Measurements from ENCODE around the gene CLIP1. TPM values are rescaled to one million over a fixed set of nuclear protein-coding genes. Genes with fewer than 3 reads are reported as not detected.
"Not testable (repeated sequence)": the region's sequence is repeated elsewhere in the genome, so short reads cannot be mapped to it uniquely, and the experiment has no call there.

CLIP1 gene
- total RNA-seq, 4 donors from 2014 or later: 78.7 to 147 (median 118) TPM

DNA sequence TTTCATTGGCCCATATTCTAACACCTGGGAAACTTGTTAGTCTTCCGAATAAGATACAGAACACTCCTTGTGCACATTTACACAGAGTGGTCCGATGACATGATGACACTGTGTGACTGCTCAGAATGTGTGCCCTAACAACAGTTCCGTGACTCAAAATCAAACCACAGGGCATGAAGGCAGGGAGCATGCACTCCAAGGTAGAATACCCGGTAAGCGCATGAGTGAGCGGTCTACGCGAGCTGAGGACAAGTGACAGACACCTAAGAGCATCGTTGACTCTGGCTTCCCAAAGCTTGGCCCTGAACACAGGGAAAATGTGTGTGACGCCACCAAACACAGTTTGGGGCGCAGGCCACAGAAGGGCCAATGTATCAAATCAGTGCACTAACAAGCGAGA is 18.6 kb downstream of the CLIP1 start:
- Histone ChIP-seq H3K9me3 (no peaks in the 10 kb centered on the region), H3K27me3 (no peaks in the 10 kb centered on the region), H3K4me3 (no peak overlapping the region), H3K27ac (peak overlapping the region; percentile 50 to 98 (median 72)), H3K4me1 (peaks cover 21 to 79% (median 44%) of the 10 kb centered on the region in 3 donors), H3K36me3 (peaks cover 0 to 17% (median 0%) of the 10 kb centered on the region in 3 donors)
- intact Hi-C loops (cut with DNase I): no loop called here
- TF ChIP-seq POLR2A (IDR thresholded peaks at IDR 0.05): no peak
- TF ChIP-seq, protein P1, sequence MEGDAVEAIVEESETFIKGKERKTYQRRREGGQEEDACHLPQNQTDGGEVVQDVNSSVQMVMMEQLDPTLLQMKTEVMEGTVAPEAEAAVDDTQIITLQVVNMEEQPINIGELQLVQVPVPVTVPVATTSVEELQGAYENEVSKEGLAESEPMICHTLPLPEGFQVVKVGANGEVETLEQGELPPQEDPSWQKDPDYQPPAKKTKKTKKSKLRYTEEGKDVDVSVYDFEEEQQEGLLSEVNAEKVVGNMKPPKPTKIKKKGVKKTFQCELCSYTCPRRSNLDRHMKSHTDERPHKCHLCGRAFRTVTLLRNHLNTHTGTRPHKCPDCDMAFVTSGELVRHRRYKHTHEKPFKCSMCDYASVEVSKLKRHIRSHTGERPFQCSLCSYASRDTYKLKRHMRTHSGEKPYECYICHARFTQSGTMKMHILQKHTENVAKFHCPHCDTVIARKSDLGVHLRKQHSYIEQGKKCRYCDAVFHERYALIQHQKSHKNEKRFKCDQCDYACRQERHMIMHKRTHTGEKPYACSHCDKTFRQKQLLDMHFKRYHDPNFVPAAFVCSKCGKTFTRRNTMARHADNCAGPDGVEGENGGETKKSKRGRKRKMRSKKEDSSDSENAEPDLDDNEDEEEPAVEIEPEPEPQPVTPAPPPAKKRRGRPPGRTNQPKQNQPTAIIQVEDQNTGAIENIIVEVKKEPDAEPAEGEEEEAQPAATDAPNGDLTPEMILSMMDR (IDR thresholded peaks at IDR 0.05): no peak
- DNase-seq: no peak
- 84 to 91% methylated on average over 11 to 12 of the region's 12 CpGs for WGBS, 2 donors

DNA sequence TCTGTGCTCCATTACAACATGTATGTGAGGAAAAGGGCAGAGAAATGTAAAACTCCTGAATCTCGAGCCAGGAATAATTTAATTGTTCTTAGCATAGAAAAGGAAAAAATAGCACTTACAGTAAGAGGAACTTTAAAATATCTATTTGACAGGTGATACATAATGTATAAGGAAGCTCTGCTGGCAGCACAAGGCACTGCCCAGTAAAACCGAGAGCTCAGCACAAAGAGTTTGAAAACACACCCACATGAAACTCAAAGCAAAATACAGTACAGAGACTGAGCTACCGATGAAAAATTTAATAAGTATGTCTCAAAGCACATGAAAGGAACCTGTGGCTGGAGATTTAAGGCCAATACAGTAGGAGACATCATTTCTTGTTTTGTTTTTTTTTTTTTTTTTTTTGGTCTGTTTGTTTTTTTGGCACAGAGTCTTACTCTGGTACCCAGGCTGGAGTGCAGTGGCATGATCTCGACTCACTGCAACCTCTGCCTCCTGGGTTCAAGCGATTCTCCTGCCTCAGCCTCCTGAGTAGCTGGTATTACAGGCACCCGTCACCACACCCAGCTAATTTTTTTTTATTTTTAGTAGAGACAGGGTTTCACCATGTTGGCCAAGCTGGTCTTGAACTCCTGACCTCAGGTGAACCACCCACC is 19.2 kb downstream of the CLIP1 start:
- no peaks in the 10 kb centered on the region for H3K9me3 ChIP-seq
- no peak for DNase-seq
- intact Hi-C loops (cut with DNase I): no loop called here
- peaks cover 21 to 80% (median 44%) of the 10 kb centered on the region in 3 donors for H3K4me1 ChIP-seq
- TF ChIP-seq, protein P1 (IDR thresholded peaks at IDR 0.05): peak in 1 of 6 experiments; percentile 26
- TF ChIP-seq POLR2A (IDR thresholded peaks at IDR 0.05): no peak
- H3K36me3 ChIP-seq: peaks cover 0 to 17% (median 0%) of the 10 kb centered on the region in 3 donors
- WGBS, 2 donors: 47 to 51% methylated on average over 6 of the region's 6 CpGs
- H3K27ac ChIP-seq: peak overlapping the region; percentile 70 to 98 (median 93)
- H3K4me3 ChIP-seq: no peak overlapping the region
- H3K27me3 ChIP-seq: no peaks in the 10 kb centered on the region

DNA sequence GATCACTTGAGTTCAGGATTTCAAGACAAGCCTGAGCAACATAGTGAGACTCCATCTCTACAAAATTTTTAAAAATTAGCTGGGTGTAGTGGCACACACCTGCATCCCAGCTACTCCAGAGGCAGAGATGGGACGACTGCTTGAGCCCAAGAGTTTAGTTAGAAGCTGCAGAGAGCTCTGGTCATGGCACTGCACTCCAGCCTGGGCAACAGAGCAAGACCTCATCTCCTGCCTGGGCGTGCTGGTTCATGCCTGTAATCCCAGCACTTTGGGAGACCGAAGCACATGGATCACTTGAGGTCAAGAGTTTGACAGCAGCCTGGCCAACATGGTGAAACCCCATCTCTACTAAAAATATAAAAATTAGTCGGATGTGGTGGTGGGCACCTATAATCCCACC is 20.2 kb downstream of the CLIP1 start:
- TF ChIP-seq POLR2A (IDR thresholded peaks at IDR 0.05): no peak
- TF ChIP-seq, protein P1 (IDR thresholded peaks at IDR 0.05): no peak
- H3K4me1 ChIP-seq: peaks cover 21 to 79% (median 44%) of the 10 kb centered on the region in 3 donors
- H3K36me3 ChIP-seq: peaks cover 0 to 17% (median 0%) of the 10 kb centered on the region in 3 donors
- no peak overlapping the region for H3K4me3 ChIP-seq
- 69 to 77% methylated on average over 2 to 4 of the region's 4 CpGs for WGBS, 2 donors
- H3K9me3 ChIP-seq: no peaks in the 10 kb centered on the region
- H3K27ac ChIP-seq: peak overlapping the region; percentile 70 to 98 (median 93)
- no peak for DNase-seq
- no peaks in the 10 kb centered on the region for H3K27me3 ChIP-seq
- intact Hi-C loops (cut with DNase I): no loop called here

DNA sequence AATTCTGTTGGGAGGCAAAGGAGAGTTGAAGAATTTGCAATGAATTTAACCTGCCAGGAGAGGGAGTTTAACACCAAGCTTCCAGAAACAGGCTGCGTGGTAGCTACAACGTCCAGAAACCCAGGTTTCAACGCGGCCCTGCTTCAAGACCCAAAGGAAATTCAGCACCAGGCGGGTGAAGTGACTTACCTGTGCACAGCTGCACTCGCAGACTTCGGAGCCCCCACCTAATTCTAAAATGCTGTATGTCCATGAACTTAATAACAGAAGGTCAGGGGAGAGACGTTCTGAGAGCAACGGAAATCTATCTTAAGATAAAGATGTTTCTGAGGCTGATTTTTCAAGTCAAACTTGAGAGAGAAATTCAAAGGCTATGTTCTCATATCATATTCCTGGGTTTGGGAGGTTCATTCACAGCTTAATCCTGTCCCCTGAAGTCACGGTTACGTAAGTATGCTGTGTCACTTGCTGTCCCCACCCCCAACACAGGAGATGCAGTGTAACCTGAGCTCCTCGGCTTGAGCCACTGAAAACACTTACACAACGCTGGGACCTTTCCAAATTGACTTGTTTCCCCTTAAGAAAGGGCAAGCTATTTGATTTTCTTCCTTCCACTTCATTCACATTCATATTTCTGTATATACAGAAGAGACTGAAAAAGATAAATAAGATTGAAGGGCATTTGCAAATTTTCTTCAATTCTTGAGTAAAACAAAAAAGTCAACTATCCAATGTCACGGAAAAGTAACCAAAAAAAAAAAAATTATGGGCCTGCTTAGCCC is 22.7 kb downstream of the CLIP1 start:
- intact Hi-C loops (cut with DNase I): loop anchor here (2.0 kb wide), 1 partner anchor 75 kb away; no protein-coding TSS in a partner anchor
- Histone ChIP-seq H3K9me3 (no peaks in the 10 kb centered on the region), H3K4me3 (peak overlapping the region in 3 of 4 donors; percentile 10 to 40 (median 19)), H3K36me3 (peaks cover 0 to 18% (median 0%) of the 10 kb centered on the region in 3 donors), H3K4me1 (peaks cover 21 to 57% (median 38%) of the 10 kb centered on the region in 3 donors), H3K27me3 (no peaks in the 10 kb centered on the region), H3K27ac (peak overlapping the region; percentile 84 to 98 (median 93))
- 14 to 17% methylated on average over 14 of the region's 14 CpGs for WGBS, 2 donors
- no peak for DNase-seq
- TF ChIP-seq, protein P1 (IDR thresholded peaks at IDR 0.05): peak; percentile 40 to 82 (median 77)
- TF ChIP-seq POLR2A (IDR thresholded peaks at IDR 0.05): no peak

DNA sequence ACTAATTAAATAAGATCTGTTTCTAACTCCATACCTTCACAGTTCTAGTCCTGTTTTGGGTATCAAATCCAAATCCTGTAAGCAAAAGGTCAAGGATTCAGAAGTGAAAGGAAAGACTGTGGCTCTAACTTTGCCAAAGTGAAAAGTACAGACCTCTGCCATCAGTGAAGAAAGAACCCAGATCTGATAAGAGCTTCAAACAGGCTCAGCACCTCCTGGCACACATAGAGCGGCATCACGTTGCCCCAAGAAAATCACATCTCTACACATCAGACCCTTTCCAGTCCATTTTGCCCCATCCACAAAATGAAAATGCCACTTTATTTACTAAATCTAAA is 23.2 kb downstream of the CLIP1 start:
- Histone ChIP-seq H3K36me3 (peaks cover 0 to 14% (median 0%) of the 10 kb centered on the region in 3 donors), H3K9me3 (no peaks in the 10 kb centered on the region), H3K27ac (peak overlapping the region; percentile 84 to 98 (median 93)), H3K4me1 (peaks cover 21 to 54% (median 38%) of the 10 kb centered on the region in 3 donors), H3K4me3 (peak overlapping the region in 1 of 4 donors; percentile 40), H3K27me3 (no peaks in the 10 kb centered on the region)
- 28 to 29% methylated on average over 2 of the region's 2 CpGs for WGBS, 2 donors
- DNase-seq: no peak
- intact Hi-C loops (cut with DNase I): loop anchor here (2.0 kb wide), 1 partner anchor 76 kb away; no protein-coding TSS in a partner anchor
- TF ChIP-seq POLR2A (IDR thresholded peaks at IDR 0.05): no peak
- TF ChIP-seq, protein P1 (IDR thresholded peaks at IDR 0.05): no peak

DNA sequence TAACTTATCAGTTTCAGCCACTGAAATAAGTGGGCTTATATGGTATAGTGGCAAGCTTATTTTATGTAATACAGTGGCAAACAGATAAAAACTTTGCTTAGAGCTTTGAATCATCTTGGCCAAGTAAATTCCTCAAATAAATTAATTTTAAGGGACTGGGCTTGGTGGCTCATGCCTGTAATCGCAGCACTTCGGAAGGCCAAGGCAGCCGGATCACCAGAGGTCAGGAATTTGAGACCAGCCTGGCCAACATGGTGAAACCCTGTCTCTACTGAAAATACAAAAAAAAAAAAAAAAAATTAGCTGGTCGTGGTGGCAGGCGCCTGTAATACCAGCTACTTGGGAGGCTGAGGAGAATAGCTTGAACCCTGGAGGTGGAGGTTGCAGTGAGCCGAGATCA is 24.5 kb downstream of the CLIP1 start:
- intact Hi-C loops (cut with DNase I): loop anchor here (2.0 kb wide), 1 partner anchor 77 kb away; no protein-coding TSS in a partner anchor
- peak overlapping the region in 2 of 4 donors; percentile 93 to 98 for H3K27ac ChIP-seq

More for the DNA sequence above, 24.5 kb downstream of the CLIP1 start:
- Histone ChIP-seq H3K36me3 (peaks cover 0 to 11% (median 0%) of the 10 kb centered on the region in 3 donors), H3K4me1 (peaks cover 21 to 50% (median 29%) of the 10 kb centered on the region in 3 donors)
- not testable (repeated sequence) for H3K9me3 ChIP-seq, DNase-seq, H3K27me3 ChIP-seq, H3K4me3 ChIP-seq
- 92 to 95% methylated on average over 6 of the region's 6 CpGs for WGBS, 2 donors

Data from esophagus squamous epithelium (tissue), 5 donors.